Thoracic aorta (tissue), 2 donors: ENCODE data around the gene RPS28. TPM values are rescaled to one million over a fixed set of nuclear protein-coding genes. Genes with fewer than 3 reads are reported as not detected.

Source experiments
- ATAC-seq: fragments of 150-250 bp; one replicate; pipeline ENCODE4 v1.8.0; 2017; ENCODE audit warnings: low read depth; ENCODE audit not compliant: insufficient number of reproducible peaks, low FRiP score
- DNase-seq: peaks from one replicate; pipeline ENCODE4 v3.0.0-alpha.2; 2020; ENCODE audit warnings: low spot score
- H3K27ac ChIP-seq, 2 donors: fragments of 200-600 bp; sonication (generic); 1 replicate in 1 of 2; 2 replicates in 1 of 2; pipeline ENCODE4 v1.5.1; 2016; ENCODE audit warnings: mild to moderate bottlenecking in 2 of 2, moderate library complexity in 2 of 2
- H3K27me3 ChIP-seq: fragments of 200-600 bp; sonication (generic); replicated peaks from 2 replicates; pipeline ENCODE4 v1.6.0; 2016; ENCODE audit warnings: mild to moderate bottlenecking; ENCODE audit not compliant: insufficient read depth
- H3K36me3 ChIP-seq: fragments of 200-600 bp; sonication (generic); one replicate; pipeline ENCODE4 v1.5.1; 2016
- H3K4me1 ChIP-seq, 2 donors: fragments of 200-600 bp; sonication (generic); 1 replicate in 1 of 2; 2 replicates in 1 of 2; pipeline versions ENCODE4 v1.5.1 to v1.6.0; 2016; ENCODE audit warnings: low read depth in 2 of 2, mild to moderate bottlenecking in 1 of 2; ENCODE audit not compliant: control insufficient read depth in 1 of 2
- H3K4me3 ChIP-seq: fragments of 200-600 bp; sonication (generic); 2 replicates; pipeline ENCODE4 v1.5.1; 2016; ENCODE audit warnings: mild to moderate bottlenecking
- H3K9me3 ChIP-seq: fragments of 200-600 bp; sonication (generic); 2 replicates; pipeline ENCODE4 v1.5.1; 2016
- CTCF ChIP-seq: fragments of 200-600 bp; sonication (generic); IDR thresholded peaks from one replicate; pipeline ENCODE4 v1.5.1; 2019; ENCODE audit warnings: antibody characterized with exemption
- total RNA-seq, 2 donors: library from RNA; depleted of rRNA; stranded (reverse); fragments of >200 nt; gene quantifications; one replicate each; pipeline versions ENCODE4 v1.1.0 to v1.2.3, GENCODE V29; 2016

RPS28 gene
- total RNA-seq, 2 donors from 2014 or later, result 146 to 179 TPM

GRCh38 chr19:8324186-8325050 lies 3.1 kb downstream of the RPS28 start:
- H3K36me3 ChIP-seq, result peaks cover 13% of the 10 kb centered on the region
- H3K27ac ChIP-seq, result no peak overlapping the region
- DNase-seq (no peak), ATAC-seq (no peak)
- no peak overlapping the region for H3K4me3 ChIP-seq
- H3K27me3 ChIP-seq, result no peaks in the 10 kb centered on the region
- no peak for TF ChIP-seq CTCF
- peaks cover 22 to 26% of the 10 kb centered on the region in 2 donors for H3K4me1 ChIP-seq
- H3K9me3 ChIP-seq, result no peaks in the 10 kb centered on the region

- Histone ChIP-seq H3K9me3 (no peaks in the 10 kb centered on the region), H3K27ac (no peak overlapping the region), H3K4me3 (no peak overlapping the region), H3K27me3 (no peaks in the 10 kb centered on the region), H3K4me1 (peaks cover 14 to 17% of the 10 kb centered on the region in 2 donors), H3K36me3 (peaks cover 13% of the 10 kb centered on the region)
- no peak for TF ChIP-seq CTCF
- DNase-seq (no peak), ATAC-seq (no peak)
Observed at GRCh38 chr19:8325454-8325853, 4.2 kb downstream of the RPS28 start.

- ATAC-seq (no peak), DNase-seq (no peak)
- Histone ChIP-seq H3K27ac (no peak overlapping the region), H3K27me3 (no peaks in the 10 kb centered on the region), H3K9me3 (no peaks in the 10 kb centered on the region), H3K36me3 (no peaks in the 10 kb centered on the region), H3K4me3 (no peak overlapping the region), H3K4me1 (peaks cover 4 to 14% of the 10 kb centered on the region in 2 donors)
- TF ChIP-seq CTCF, result no peak
Observed at GRCh38 chr19:8329996-8330395, 8.7 kb downstream of the RPS28 start.

- TF ChIP-seq CTCF, result no peak
- ATAC-seq, result no peak
Observed at GRCh38 chr19:8331263-8331845, 10.1 kb downstream of the RPS28 start.

GRCh38 chr19:8332976-8333766 lies 11.9 kb downstream of the RPS28 start:
- Histone ChIP-seq H3K27me3 (peaks cover 8% of the 10 kb centered on the region), H3K4me3 (no peak overlapping the region), H3K9me3 (no peaks in the 10 kb centered on the region), H3K36me3 (no peaks in the 10 kb centered on the region), H3K27ac (no peak overlapping the region), H3K4me1 (peaks cover 4 to 22% of the 10 kb centered on the region in 2 donors)
- no peak for DNase-seq
- TF ChIP-seq CTCF, result no peak
- ATAC-seq, result no peak

More at GRCh38 chr19:8331263-8331845, 10.1 kb downstream of the RPS28 start:
- DNase-seq, result no peak
- H3K27me3 ChIP-seq, result no peaks in the 10 kb centered on the region
- H3K36me3 ChIP-seq, result no peaks in the 10 kb centered on the region
- H3K9me3 ChIP-seq, result no peaks in the 10 kb centered on the region
- peaks cover 4 to 22% of the 10 kb centered on the region in 2 donors for H3K4me1 ChIP-seq
- no peak overlapping the region for H3K4me3 ChIP-seq
- no peak overlapping the region for H3K27ac ChIP-seq
